Cardiac muscle cell (in vitro differentiated cells and primary cell): ENCODE data around the gene DSTN. TPM values are rescaled to one million over a fixed set of nuclear protein-coding genes. Genes with fewer than 3 reads are reported as not detected.
"Not testable (repeated sequence)": the region's sequence is repeated elsewhere in the genome, so short reads cannot be mapped to it uniquely, and the experiment has no call there.

Experiments
- DNase-seq, 2 donors: peaks; one replicate each; pipeline versions ENCODE4 v3.0.0 to v3.0.0-alpha.2; 2010 to 2017; ENCODE audit warnings: low read depth in 1 of 2, low spot score in 1 of 2
- H3K27ac ChIP-seq: fragments of 200-600 bp; sonication (generic); 2 replicates; pipeline ENCODE4 v1.5.1; 2016
- H3K27me3 ChIP-seq: fragments of 200-600 bp; sonication (generic); 2 replicates; pipeline ENCODE4 v1.6.0; 2016; ENCODE audit warnings: control low read depth
- H3K36me3 ChIP-seq: fragments of 200-600 bp; sonication (generic); 2 replicates; pipeline ENCODE4 v1.5.1; 2016; ENCODE audit warnings: control low read depth
- H3K4me1 ChIP-seq: fragments of 200-600 bp; sonication (generic); 2 replicates; pipeline ENCODE4 v1.8.1; 2017; ENCODE audit warnings: low read depth, mild to moderate bottlenecking, mixed run types
- H3K4me3 ChIP-seq: fragments of 200-600 bp; sonication (generic); 2 replicates; pipeline ENCODE4 v1.5.1; 2016; ENCODE audit warnings: mild to moderate bottlenecking
- H3K9me3 ChIP-seq: fragments of 200-600 bp; sonication (generic); 2 replicates; pipeline ENCODE4 v1.5.1; 2017; ENCODE audit warnings: low read depth, mild to moderate bottlenecking, control low read depth
- CTCF ChIP-seq: IDR thresholded peaks from 2 replicates; pipeline ENCODE4 v1.5.1; 2012; ENCODE audit warnings: low read depth, mild to moderate bottlenecking, low read length
- polyA plus RNA-seq: library from polyadenylated mRNA; unstranded; fragments of >200 nt; fragmentation: Nextera tagmentation; extraction: Ambion mirVana; gene quantifications from 2 replicates; pipeline ENCODE4 v1.2.1, GENCODE V29; 2016
- total RNA-seq: library from RNA; depleted of rRNA; stranded (reverse); fragments of >200 nt; gene quantifications from 2 replicates; pipeline ENCODE4 v1.2.3, GENCODE V29; 2016

DSTN gene
- total and polyA plus RNA-seq, 2 experiments from 2014 or later = 231 to 743 TPM

- Histone ChIP-seq H3K27me3 (no peaks in the 10 kb centered on the region), H3K27ac (no peak overlapping the region), H3K36me3 (no peaks in the 10 kb centered on the region), H3K4me3 (no peak overlapping the region), H3K9me3 (no peaks in the 10 kb centered on the region), H3K4me1 (peaks cover 8% of the 10 kb centered on the region)
- no peak for DNase-seq
- no peak for TF ChIP-seq CTCF
These were observed 88.2 kb downstream of the DSTN start for GRCh38 chr20:17657898-17658647.

- H3K9me3 ChIP-seq = no peaks in the 10 kb centered on the region
- TF ChIP-seq CTCF = no peak
- H3K4me1 ChIP-seq = peaks cover 8% of the 10 kb centered on the region
- H3K36me3 ChIP-seq = no peaks in the 10 kb centered on the region
- no peak for DNase-seq
- no peak overlapping the region for H3K4me3 ChIP-seq
- H3K27me3 ChIP-seq = no peaks in the 10 kb centered on the region
- H3K27ac ChIP-seq = no peak overlapping the region
These were observed 88.7 kb downstream of the DSTN start for GRCh38 chr20:17658648-17658993.

- H3K4me3 ChIP-seq, H3K36me3 ChIP-seq, DNase-seq, H3K9me3 ChIP-seq, H3K4me1 ChIP-seq, H3K27ac ChIP-seq, H3K27me3 ChIP-seq: not testable (repeated sequence)
These were observed 89.5 kb downstream of the DSTN start for GRCh38 chr20:17659344-17659743.

Other genes starting within 250 kb of the DSTN start
- 3.2 and 7.1 TPM in 2 replicates for gene BFSP1, start 38.7 kb upstream of the DSTN start, total RNA-seq
- 4.9 and 5.3 TPM in 2 replicates for gene BFSP1, start 38.7 kb upstream of the DSTN start, polyA plus RNA-seq
- 61.1 and 77.5 TPM in 2 replicates for gene RRBP1, start 112.2 kb downstream of the DSTN start, total RNA-seq
- gene RRBP1, start 112.2 kb downstream of the DSTN start, polyA plus RNA-seq = 50.4 and 50.7 TPM in 2 replicates
- gene BANF2, start 129.9 kb downstream of the DSTN start, total RNA-seq = not detected in 2 replicates
- not detected in 2 replicates for gene BANF2, start 129.9 kb downstream of the DSTN start, polyA plus RNA-seq